Epidermal melanocyte (primary cell): Measurements from ENCODE around the gene B3GALT5.
A peak's percentile ranks its signal among the peaks of the same experiment; 100 is the strongest.

Experiments
- DNase-seq: peaks from one replicate; pipeline ENCODE4 v3.0.0; 2011; ENCODE audit warnings: low spot score; ENCODE audit not compliant: insufficient read length

B3GALT5 gene

DNA sequence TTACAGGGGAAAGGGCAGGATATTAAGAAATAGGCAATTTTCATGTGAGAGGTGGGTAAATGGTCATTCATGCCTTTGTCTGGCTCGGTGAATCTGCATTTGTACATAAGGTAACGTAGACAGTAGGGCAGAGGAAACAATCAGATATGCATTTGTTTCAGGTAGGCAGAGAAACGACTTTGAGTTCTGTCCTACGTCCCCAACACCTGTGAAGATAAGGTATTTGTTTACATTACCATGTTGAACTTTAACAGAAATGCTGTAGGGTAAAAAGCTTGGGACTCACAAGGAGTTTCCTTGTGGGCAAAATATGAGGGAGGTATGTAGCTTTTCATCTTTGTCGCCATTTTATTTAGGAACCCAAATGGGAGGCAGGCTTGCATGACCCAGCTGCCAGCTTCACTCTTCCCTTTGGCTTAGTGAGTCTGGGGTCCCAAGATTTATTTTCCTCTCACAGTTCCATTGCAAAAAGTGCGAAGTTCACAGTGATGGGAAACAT is 31.4 kb downstream of the B3GALT5 start:
- no peak for DNase-seq

DNA sequence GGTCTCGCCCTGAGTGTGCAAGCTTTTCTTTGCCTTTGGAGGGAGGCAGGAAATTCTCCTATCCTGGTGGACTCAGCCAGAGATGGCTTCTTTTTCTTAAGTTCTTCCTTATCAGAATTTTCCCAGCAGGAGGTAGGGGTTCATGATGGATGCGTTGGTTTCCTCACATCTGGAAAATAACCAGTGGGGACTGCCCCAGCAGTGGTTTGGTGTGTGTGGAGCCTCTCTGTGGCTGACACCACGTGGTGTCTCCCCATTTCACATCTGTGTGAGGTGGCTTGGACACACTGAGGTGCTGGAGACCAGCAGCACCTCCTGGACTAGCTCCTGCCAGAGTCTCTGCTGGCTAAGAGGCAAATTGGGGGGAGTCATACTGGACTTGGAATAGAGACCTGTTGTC is 32.6 kb downstream of the B3GALT5 start:
- DNase-seq, result no peak

DNA sequence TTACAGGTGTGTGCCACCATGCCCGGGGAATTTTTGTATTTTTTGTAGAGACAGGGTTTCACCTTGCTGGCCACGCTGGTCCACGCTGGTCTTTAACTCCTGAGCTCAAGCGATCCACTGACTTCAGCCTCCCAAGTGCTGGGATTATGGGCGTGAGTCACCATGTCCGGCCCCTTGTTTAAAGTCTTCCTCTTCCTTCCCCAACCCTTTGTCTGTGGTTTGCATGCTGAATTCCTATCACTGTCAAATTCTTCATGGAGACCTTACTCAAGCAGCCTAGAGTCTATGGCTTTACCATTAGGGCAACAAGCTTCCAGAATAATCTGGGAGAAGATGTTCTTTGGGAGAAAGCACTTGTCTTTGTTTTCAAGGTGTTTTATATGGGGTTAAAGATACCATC is 34.7 kb downstream of the B3GALT5 start:
- no peak for DNase-seq

DNA sequence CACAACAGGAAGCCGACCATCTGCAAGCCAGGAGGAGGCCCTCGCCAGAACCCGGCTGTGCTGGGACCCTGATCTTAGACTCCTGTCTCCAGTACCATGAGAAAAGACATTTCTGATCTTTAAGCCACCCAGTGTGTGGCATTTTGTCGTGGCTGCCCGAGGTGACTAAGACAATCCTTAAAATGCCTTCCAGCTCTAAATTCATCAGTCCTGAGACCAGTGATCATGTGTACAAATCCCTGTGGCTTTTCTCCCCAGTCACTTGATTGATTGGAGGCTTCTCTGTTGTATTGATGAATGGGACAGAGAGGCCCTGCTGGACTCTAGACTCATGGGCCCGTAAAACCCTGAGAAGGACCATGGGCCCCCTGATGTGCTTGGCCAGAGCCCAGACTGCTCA is 36.1 kb downstream of the B3GALT5 start:
- no peak for DNase-seq

DNA sequence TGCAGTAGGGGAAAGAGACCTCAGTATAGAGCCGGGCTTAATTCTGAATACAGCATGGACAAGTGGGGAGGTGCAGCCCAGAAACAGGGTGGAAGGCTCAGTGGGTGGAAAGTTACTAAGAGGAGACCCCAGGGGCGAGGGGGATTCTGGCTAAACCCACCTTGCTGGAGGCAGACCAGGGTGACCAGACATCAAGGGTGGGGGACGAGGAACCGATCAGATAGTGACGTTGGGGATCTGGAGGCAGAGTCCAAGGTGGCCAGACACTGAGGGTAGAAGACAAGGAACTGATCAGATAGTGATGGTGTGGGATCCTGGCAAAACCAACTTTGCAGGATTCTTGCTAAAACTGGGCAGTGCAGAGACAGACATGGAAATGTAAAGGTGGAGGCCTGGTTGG is 36.8 kb downstream of the B3GALT5 start:
- no peak for DNase-seq

DNA sequence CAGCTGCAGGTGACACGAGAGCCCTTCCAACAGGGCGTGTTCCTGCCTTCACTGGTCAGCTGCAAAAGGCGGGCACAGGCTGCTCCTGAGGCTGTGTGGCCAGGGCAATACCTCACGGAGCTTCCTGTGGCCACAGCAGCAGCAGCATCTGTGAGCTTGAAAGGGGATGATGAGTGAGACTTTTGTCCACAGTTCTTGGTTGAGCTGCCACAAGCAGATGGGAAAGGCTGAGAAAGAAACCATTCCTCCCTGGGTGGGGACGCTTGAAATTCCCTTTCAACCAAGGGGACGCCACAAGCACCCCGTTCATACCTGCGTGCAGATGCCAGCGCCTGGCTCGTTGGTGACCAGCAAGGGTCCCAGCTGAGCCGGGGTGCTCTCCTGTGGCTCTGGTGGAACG is 37.6 kb downstream of the B3GALT5 start:
- no peak for DNase-seq

DNA sequence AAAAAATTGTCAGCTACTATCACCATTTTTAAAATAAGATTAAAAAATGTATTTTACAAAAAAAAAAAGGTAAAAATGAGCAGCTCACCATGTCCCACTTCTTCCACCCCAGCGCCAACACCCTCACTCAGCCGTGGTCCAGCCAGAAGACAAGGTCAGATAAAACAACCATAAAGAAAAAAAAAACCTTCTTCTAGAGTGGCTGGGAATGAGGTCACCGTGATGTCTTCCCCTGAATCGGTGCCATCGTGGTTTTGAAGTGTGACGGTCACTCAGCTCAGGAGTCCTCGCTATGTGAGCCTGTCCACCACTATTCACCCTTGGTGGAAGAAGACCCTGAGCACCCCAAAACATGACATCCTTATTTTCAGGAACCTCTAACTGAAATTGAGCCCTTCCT is 38.1 kb downstream of the B3GALT5 start:
- DNase-seq, result no peak

DNA sequence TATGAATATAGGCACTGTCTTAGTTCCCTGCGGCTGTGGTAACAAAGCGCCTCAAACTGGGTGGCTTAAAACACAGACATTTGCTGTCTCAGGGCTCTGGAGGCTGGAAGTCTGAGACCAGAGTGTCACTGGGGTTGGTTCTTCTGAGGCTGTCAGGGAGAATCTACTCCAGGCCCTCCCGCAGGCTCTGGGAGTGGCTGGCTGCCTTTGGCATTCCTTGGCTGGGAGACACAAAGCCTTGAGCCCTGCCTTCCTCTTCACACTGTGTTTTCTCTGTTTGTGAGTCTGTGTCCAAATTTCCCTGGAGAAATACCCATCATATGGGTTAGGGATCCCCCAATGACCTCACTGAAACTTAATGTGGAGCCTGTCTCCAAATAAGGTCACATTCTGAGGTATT is 38.5 kb downstream of the B3GALT5 start:
- no peak for DNase-seq

DNA sequence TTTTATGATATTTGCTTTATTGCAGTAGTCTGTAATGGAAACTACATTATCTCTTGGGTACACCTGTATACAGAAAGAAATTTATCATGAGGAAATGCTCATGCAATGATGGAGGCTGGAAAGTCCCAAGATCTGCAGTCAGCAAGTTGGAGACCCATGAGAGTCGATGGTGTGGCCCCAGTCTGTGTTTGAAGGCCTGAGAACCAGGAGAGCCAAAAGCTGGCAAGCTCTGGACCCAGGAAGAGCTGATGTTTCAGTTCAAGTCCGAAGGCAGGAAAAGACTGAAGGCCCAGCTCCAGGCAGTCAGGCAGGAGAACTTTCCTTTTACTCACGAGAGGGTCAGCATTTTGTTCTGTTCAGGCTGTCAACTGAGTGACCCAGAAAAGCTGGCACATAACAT is 42.2 kb downstream of the B3GALT5 start:
- no peak for DNase-seq

DNA sequence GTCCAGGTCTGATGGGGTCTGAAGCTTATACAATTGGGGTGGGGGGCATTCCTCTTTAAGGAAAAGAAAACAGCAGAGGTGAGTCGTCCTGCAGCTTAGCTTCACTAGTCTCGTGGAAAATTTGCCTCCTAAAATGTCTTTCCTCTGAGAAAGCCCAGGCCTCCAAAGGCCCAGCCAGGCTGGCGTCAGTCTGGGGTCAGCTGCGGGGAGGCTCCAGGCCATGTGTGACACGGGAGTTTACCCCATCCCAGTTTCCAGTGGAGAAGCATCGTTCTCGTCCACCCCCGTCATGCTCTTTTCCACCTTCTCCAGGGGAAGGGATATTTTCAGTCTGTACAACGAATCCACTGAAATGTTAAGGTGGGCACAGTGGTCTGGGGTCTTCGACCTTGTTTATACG is 42.8 kb downstream of the B3GALT5 start:
- DNase-seq, result no peak

DNA sequence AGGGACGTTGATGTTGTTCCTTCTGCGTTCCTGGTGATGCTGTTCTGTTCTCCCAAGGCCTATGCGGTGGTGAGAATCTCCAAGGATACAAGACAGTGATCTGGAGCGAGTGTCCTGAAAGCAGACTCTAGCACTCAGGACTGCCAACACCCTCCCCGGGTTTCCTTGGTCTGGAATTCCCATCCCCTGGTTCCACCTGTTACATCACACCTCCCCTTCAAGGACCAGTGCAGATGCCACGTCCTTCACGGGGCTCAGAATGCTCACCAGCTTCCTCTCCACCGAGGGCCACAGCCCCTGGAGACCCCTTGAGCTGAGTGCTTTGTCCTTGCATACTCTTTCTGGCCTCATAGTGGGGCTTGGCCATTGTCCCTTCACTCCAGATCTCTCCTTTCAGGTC is 43.5 kb downstream of the B3GALT5 start:
- DNase-seq, result no peak

DNA sequence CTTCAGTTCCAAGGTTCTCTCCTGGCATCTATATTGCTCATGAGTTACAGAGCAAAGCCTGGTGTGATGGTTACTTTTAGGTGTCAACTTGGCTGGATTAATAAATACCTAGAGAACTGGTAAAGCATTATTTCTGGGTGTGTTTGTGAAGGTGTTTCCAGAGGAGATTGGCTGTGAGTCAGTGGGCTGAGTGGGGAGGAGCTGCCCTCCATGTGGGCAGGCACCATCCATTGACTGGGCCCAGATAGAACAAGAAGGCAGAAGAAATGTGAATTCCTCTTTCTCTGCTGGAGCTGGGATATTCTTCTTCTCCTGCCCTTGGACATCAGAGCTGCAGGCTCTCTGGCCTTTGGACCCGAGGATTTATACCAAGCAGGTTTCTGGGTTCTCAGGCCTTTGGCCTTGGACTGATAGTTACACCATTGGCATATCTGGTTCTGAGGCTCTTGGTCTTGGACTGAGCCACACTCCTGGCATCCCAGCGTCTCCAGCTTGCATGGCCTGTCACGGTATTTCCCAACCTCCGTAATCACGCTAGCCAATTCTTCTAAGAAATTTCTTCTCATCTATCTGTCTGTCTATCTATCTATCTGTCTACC is 44.5 kb downstream of the B3GALT5 start:
- no peak for DNase-seq

DNA sequence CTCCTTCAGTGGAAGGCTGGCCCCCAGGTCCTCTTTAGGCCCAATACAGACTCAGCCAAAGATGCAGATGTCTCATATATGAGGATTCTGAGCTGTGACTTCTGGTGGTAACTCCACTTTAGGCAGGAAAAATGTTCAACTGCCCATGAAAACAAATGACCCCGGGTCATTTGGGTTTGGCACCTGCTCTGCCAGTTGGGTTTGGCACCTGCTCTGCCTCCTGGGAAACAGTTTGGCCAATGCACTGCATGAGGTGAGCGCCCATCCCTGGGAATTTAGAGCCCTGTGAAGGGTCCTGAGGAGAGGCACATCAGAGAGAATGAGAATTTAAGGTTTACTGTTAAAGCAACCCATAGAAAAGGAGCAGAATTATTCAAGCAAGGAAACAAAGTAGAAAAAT is 45.3 kb downstream of the B3GALT5 start:
- no peak for DNase-seq

DNA sequence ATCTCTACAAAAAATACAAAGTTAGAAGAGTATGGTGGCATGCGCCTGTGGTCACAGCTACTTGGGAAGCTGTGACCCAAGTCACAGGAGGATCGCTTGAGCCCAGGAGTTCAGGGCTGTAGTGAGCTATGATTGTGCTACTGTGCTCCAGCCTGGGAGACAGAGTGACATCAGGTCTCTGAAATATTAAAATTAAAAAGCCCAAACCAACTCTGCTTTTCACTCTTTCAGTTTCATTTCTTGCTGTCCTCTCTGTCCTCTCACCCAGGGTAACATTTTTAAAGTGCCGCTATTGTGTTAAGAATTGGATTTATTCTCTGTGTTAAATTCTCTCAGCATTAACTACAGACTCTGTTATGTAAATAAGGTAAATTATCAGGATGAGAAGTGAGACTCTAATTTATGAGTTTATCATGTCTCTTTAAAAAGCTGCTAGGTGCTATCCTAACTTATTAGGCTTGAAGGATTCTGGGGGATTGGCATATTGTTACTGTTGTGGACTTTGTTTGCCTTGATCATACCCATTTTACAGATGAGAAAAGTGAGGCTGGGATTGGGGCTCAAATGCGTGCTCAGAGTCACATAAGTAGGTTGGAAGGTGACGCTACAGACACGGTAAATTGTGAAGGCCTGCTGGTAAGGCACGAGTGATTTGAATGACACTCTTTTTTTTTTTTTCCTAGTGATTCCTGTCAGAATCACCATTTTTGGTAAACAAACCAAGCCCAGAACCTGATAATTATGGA is 46.5 kb downstream of the B3GALT5 start:
- DNase-seq, result no peak

DNA sequence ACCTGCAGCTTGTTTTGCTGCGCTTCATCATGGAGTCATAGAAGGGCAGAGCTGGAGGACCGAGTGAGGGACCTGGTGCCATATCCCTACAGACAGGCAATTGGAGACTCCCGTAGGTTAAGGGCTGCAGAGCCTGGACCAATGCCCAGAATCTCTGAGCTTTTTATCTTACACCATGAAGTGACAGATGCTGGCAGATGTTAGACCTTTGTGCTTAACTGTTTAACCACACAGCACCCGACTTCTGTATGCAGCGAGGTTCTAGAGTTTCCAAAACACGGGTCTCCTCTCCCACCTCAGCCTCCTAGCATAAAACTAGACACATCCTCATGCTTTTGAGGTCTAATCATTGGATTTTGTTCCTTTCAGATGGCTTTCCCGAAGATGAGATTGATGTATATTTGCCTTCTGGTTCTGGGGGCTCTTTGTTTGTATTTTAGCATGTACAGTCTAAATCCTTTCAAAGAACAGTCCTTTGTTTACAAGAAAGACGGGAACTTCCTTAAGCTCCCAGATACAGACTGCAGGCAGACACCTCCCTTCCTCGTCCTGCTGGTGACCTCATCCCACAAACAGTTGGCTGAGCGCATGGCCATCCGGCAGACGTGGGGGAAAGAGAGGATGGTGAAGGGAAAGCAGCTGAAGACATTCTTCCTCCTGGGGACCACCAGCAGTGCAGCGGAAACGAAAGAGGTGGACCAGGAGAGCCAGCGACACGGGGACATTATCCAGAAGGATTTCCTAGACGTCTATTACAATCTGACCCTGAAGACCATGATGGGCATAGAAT is 47.6 kb downstream of the B3GALT5 start:
- DNase-seq, result peak; percentile 61

DNA sequence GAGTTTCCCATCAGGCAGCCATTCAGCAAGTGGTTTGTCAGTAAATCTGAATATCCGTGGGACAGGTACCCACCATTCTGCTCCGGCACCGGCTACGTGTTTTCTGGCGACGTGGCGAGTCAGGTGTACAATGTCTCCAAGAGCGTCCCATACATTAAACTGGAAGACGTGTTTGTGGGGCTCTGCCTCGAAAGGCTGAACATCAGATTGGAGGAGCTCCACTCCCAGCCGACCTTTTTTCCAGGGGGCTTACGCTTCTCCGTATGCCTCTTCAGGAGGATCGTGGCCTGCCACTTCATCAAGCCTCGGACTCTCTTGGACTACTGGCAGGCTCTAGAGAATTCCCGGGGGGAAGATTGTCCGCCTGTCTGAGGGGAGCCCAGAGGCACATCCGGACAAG is 48.4 kb downstream of the B3GALT5 start:
- DNase-seq, result no peak

DNA sequence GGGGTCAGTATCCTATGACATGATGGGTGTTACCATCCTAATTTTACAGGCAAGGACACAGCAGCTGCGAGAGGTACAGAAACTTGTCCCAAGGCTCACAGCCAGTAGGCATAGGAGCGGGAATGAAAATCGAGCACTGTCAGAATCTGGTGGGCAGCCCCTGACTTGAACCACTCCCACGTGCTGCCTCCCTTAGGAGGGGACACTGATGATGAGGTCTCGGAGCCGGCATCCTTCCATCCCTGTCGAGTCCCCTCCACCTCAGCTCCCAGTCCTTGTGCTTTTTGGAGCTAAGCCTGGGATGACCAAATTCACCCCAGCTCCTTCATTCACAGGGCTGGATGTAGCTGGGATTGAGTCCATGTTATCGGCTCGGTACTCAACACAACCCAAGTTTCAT is 49.0 kb downstream of the B3GALT5 start:
- DNase-seq, result no peak

DNA sequence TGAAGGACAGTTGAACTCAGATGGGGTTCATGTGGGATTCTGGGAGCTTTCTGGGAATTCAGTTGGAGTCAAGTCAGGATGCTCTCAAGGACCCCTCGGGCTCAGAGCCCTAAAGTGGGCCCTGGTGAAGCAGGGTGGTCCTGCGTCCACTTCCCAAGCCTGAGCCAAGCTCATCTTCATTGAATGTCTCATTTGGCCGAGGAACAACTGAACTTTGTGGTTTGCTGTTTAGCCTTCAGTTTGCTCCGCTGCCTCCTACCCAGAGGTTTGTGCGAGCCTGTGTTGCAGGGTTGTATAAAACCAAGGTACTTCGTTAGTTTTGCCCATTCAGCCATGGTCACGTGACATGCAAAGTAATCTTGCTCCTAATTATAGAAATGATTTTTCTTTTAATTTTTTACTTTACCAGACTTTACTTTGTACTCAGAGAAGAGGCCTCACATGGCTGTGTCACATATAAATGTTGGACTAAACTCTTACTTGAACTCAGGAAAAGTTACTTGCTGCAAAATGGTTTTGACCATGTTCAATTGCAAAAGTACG is 49.7 kb downstream of the B3GALT5 start:
- DNase-seq, result no peak

DNA sequence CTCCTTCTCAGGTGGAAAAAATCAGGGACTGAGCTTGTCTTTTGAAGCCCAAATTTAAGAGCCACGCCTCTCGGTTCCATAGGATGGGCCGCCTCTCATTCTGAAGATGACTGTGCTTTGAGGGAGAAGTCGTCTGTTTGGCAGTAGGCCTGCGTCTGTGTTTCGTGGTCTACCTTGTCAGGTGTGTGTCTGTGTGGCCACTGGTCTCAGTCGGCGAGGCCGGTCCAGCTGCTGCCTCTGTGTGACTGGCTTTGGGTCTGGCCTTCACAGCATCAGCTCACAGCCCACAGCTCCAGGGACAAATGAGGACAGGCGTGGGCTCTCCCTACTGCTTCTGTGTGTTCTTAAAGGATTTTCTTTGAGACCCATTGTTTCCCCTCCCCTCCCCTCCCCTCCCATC is 50.3 kb downstream of the B3GALT5 start:
- no peak for DNase-seq

DNA sequence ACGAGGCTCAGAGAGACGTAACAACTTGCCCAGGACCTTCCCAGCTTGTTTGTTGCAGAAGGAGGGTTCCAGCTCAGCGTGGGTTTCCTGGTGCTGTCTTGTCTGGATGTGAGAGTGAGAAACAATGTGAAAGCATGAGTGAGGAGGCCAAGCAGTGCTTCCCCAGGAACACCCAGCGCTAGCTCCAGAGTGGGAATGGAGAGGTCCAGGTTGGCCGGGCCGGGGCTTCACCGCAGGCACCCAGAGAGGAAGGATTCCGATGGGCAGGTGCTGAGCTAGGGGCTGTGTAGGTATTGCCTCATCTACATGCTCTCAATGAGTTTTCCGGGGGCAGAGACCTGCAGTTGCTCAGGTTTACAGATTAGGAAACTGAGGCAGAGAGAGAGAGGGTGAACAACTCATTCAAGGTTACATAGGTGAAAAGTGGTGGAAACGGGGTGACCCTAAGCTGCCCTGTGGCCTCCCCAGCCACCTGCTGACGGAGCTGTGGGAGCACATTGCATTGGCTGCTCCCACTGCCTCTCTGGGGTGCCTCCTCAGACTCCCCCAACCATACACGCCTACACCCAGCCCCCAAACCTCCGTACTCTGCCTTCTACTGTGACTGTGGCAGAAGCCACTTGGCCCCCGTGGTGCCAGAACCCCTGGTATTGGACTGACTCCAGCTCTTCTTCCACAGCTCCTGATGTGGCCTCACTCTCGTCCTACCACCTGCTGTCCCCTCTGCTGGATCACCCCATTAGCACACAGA is 51.2 kb downstream of the B3GALT5 start:
- no peak for DNase-seq

DNA sequence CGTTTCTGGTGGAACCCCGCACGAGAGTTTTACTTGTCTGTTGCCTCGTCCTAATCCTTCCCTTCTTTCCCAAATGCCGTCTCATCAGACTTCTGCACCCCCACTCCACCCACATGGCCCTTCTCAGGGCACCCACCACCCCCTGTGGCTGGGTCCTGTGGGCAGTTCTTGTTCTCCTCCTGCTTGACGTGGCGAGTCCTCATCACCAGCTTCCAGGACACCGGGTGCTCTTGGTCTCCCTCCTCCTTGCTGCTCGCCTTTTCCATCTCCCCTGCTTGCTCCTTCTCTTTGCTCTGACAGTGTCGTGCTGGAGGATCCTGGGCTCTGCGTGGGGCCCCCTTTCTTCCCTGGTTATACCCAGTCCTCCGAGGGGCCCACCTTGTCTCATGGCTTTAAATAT is 51.8 kb downstream of the B3GALT5 start:
- DNase-seq, result no peak
